ENCODE measurements around the gene NSG2.

NSG2 gene

GRCh38 chr5:174071484-174071883 lies 26.0 kb downstream of the NSG2 start:
- DNase-seq (ENCODE audit: low read depth), result no peak
- TF ChIP-seq, protein P1, sequence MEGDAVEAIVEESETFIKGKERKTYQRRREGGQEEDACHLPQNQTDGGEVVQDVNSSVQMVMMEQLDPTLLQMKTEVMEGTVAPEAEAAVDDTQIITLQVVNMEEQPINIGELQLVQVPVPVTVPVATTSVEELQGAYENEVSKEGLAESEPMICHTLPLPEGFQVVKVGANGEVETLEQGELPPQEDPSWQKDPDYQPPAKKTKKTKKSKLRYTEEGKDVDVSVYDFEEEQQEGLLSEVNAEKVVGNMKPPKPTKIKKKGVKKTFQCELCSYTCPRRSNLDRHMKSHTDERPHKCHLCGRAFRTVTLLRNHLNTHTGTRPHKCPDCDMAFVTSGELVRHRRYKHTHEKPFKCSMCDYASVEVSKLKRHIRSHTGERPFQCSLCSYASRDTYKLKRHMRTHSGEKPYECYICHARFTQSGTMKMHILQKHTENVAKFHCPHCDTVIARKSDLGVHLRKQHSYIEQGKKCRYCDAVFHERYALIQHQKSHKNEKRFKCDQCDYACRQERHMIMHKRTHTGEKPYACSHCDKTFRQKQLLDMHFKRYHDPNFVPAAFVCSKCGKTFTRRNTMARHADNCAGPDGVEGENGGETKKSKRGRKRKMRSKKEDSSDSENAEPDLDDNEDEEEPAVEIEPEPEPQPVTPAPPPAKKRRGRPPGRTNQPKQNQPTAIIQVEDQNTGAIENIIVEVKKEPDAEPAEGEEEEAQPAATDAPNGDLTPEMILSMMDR (conservative IDR thresholded peaks at IDR 0.05; ENCODE audit: control insufficient read depth, insufficient read depth, low read depth, low read length), result no peak
- no peak overlapping the region for H3K4me3 ChIP-seq (ENCODE audit: control insufficient read depth, low read depth, low read length)

DNA sequence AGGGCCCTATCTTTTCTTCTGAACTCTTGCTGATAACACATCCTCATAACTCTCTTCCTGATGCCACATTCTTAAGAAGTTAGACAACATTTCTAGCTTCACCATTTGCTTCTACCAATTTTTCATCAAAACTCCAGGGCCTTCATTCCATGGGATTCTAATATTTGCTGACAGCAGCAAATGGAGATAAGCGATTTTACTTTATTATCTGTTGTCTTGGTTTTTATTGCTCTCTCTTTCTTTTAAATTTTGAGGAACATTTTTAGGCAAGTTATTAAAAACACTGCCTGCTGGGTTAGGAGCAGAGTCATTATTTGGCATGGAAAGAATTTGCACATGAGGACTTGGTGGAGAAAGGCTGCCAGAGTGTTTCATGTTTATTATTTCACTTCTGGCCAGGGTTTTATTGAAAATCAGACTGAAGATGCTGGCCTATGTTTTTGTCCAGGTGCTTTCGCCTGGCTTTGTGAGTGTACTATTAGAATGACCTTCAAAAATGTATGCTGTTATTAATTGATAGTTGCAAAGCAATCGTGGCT lies 27.7 kb downstream of the NSG2 start:
- no peak overlapping the region for H3K4me3 ChIP-seq (ENCODE audit: control insufficient read depth, low read depth, low read length)
- no peak for DNase-seq (ENCODE audit: low read depth)
- TF ChIP-seq, protein P1 (conservative IDR thresholded peaks at IDR 0.05; ENCODE audit: control insufficient read depth, insufficient read depth, low read depth, low read length), result no peak

DNA sequence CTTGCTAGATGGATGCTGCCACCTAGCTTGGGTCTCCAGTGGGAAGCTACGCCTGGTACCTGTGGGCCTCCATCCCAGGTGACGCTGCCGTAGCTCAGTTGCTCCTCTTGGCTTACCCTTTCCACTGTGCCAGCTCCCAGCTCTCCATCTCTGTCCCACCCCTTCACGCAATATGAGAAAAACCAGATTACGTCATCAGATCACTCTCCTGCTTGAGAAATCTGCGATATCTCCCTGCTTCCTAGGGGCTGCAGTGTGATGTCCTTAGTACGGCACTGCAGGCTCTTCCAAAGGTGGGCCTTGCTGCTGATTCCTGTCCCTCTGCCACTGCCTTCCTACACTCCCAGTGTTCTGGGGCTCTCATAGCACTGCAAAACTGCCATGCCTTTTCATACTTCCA lies 28.9 kb downstream of the NSG2 start:
- TF ChIP-seq, protein P1 (conservative IDR thresholded peaks at IDR 0.05; ENCODE audit: control insufficient read depth, insufficient read depth, low read depth, low read length), result no peak
- no peak overlapping the region for H3K4me3 ChIP-seq (ENCODE audit: control insufficient read depth, low read depth, low read length)
- no peak for DNase-seq (ENCODE audit: low read depth)

DNA sequence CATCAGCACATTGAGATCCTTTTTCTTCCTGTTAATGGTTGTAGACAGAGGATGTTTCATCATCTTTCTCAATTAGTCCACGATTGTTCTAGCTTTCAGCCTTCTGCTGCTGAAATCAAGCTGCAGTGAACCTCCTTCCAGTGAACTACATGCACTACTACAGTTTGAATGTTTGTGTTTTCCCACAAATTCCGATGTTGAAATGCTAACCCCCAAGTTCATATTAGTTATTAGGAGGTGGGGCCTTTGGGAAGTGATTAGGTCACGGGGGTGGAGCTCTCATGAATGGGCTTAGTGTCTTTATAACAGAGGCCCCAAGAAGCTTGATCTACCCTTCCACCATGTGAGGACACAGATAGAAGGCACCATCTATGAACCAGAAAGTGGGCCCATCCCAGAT lies 32.9 kb downstream of the NSG2 start:
- no peak overlapping the region for H3K4me3 ChIP-seq (ENCODE audit: control insufficient read depth, low read depth, low read length)
- no peak for DNase-seq (ENCODE audit: low read depth)
- TF ChIP-seq, protein P1 (conservative IDR thresholded peaks at IDR 0.05; ENCODE audit: control insufficient read depth, insufficient read depth, low read depth, low read length), result no peak

- TF ChIP-seq, protein P1 (conservative IDR thresholded peaks at IDR 0.05; ENCODE audit: control insufficient read depth, insufficient read depth, low read depth, low read length), result no peak
- no peak overlapping the region for H3K4me3 ChIP-seq (ENCODE audit: control insufficient read depth, low read depth, low read length)
- no peak for DNase-seq (ENCODE audit: low read depth)
Observed at GRCh38 chr5:174082286-174082685, 36.8 kb downstream of the NSG2 start.

DNA sequence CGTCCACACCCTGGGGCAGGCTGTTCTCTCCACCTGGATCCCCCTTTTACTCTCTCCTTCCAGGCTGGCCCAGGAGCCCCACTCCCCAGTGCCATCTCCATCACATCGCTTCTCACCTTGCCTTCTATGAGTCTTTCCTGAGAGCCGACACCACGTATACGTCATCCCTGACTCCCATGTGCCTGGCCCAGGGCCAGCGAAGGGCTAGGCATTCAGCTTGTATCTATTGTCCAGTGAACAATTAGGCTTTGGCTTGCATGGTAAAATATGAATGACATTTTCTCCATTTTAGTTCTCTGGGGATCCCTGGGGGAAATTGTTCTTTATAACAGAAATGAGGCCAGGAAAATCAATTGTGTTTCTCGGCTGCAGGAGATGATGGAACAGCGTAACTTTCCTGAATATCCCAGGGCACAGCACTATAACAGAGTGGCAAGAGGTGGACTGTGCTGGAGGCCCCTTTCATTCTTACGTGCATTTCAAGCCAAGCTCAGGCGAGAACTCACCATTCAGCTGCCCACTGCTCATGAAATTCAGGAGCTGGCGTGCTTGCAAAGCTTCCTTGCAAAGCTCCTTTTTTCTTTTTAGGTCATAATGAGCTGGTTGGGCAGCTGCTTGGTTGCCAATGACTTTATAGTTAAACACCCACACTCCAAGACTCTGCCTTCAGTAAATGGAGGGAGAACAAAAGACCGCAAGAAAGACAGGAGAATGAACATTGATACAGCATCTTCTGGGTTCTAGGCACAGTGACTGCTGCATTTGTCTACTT lies 37.7 kb downstream of the NSG2 start:
- no peak for DNase-seq (ENCODE audit: low read depth)
- TF ChIP-seq, protein P1 (conservative IDR thresholded peaks at IDR 0.05; ENCODE audit: control insufficient read depth, insufficient read depth, low read depth, low read length), result no peak
- no peak overlapping the region for H3K4me3 ChIP-seq (ENCODE audit: control insufficient read depth, low read depth, low read length)

Measured in fibroblast of mammary gland (primary cell).